GM19372 (cell line): ENCODE data around the gene C18orf63.

Source experiments
- ATAC-seq: cut with Tn5 transposase; IDR thresholded peaks from one replicate; pipeline ENCODE4 v1.9.1; 2021; ENCODE audit warnings: mild to moderate bottlenecking, low read depth, moderate library complexity; ENCODE audit not compliant: unreplicated experiment

The C18orf63 gene

GRCh38 chr18:74399091-74399887 lies 83.7 kb downstream of the C18orf63 start:
- ATAC-seq = no peak

GRCh38 chr18:74400813-74401212 lies 85.2 kb downstream of the C18orf63 start:
- no peak for ATAC-seq

- no peak for ATAC-seq
Observed at GRCh38 chr18:74402806-74403433, 87.3 kb downstream of the C18orf63 start.

GRCh38 chr18:74407888-74408287 lies 92.2 kb downstream of the C18orf63 start:
- ATAC-seq = no peak
